ENCODE data around the gene EPS8. TPM values are rescaled to one million over a fixed set of nuclear protein-coding genes. Genes with fewer than 3 reads are reported as not detected.

EPS8 gene
- total and polyA plus RNA-seq, 2 experiments from 2014 or later = 43.1 to 83.2 TPM

DNA sequence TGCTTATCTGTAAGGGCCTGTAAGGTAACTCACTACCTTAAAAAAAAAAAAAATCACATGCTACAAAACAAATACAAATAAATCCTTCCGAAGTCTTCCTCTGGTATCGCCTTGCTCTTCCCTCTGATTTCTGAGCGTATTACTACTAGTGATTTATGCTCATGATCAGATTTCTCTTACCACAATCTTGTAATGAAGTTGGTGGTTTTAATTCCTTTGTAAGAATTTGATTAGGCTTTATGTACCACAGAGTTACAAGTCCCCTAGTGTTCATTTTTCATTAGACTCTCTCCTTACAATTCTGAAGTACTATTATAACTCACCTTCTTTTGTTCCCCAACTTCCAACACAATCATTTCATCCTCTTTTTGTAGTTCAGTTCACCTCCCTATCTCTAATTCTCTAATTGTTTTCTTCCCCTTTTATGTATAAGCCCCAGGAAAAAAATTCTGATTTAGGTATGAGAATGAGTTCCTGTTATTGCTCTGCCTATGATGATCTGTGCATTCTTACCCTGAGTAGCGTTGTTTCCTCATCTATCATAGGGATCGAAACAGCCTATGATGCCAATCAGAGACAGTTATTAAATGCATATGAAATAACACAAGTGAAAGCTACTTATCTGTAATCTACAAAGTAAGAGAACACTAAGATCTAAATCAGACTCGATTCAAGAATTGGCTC lies 81.5 kb downstream of the EPS8 start:
- TF ChIP-seq EZH2phosphoT487 (IDR thresholded peaks at IDR 0.05; ENCODE audit: low read depth, severe bottlenecking, unreplicated experiment) = no peak
- no peaks in the 10 kb centered on the region for H3K9me3 ChIP-seq (ENCODE audit: low read depth)
- no peaks in the 10 kb centered on the region for H3K36me3 ChIP-seq (replicated peaks; ENCODE audit: insufficient read depth, low read depth)
- no peaks in the 10 kb centered on the region for H4K20me1 ChIP-seq (ENCODE audit: insufficient read depth, poor library complexity, severe bottlenecking)
- no peaks in the 10 kb centered on the region for H3K9me2 ChIP-seq (replicated peaks; ENCODE audit: insufficient read depth)
- no peak for DNase-seq (ENCODE audit: low spot score)
- WGBS (ENCODE audit: low lambda C conversion rate, missing lambda C conversion rate) = 94% methylated on average over 6 of the region's 6 CpGs
- no peak overlapping the region for H2AFZ ChIP-seq
- no peak overlapping the region for H3K27ac ChIP-seq
- peaks cover 16% of the 10 kb centered on the region for H3K4me1 ChIP-seq (ENCODE audit: insufficient read depth)
- no peak overlapping the region for H3K4me2 ChIP-seq
- H3K79me2 ChIP-seq = peaks cover 83% of the 10 kb centered on the region
- H3K4me3 ChIP-seq = no peak overlapping the region
- H3K27me3 ChIP-seq = no peaks in the 10 kb centered on the region

DNA sequence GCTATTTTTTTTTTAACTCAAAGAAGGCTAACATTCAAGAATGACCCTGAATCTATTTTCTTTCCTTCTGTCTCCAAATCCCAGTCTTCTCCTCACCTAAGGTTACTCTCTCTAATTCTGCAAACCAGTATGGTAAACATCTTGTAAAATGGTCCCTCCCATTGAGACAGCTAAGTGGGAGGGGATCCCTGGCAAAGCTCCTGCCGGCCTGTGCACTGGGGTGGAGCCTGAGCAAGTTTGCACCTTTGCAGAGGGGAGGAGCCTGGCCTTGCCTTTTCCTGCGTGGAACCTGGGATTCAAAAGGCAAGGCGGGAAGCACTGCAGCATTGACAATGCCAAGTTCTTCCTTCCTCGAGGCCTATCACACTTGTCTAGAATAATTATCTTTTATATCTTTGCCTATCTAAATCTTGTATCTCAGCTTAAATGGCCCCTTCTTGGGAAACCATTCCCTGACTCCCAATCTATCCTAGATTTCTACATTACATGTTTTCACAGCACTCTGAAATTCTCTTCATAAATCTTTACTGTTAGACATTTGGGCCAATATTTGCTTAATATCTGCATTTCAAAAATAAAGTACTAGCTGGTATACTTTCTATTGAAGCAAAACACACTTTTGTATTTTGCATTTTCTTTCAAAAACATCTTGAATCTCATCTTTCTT lies 83.0 kb downstream of the EPS8 start:
- TF ChIP-seq, protein P1, sequence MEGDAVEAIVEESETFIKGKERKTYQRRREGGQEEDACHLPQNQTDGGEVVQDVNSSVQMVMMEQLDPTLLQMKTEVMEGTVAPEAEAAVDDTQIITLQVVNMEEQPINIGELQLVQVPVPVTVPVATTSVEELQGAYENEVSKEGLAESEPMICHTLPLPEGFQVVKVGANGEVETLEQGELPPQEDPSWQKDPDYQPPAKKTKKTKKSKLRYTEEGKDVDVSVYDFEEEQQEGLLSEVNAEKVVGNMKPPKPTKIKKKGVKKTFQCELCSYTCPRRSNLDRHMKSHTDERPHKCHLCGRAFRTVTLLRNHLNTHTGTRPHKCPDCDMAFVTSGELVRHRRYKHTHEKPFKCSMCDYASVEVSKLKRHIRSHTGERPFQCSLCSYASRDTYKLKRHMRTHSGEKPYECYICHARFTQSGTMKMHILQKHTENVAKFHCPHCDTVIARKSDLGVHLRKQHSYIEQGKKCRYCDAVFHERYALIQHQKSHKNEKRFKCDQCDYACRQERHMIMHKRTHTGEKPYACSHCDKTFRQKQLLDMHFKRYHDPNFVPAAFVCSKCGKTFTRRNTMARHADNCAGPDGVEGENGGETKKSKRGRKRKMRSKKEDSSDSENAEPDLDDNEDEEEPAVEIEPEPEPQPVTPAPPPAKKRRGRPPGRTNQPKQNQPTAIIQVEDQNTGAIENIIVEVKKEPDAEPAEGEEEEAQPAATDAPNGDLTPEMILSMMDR (IDR thresholded peaks at IDR 0.05; ENCODE audit: poor library complexity) = no peak
- no peak for TF ChIP-seq EZH2phosphoT487 (IDR thresholded peaks at IDR 0.05; ENCODE audit: low read depth, severe bottlenecking, unreplicated experiment)
- TF ChIP-seq EZH2 (IDR thresholded peaks at IDR 0.05; ENCODE audit: borderline replicate concordance) = no peak
- WGBS (ENCODE audit: low lambda C conversion rate, missing lambda C conversion rate) = 61% methylated on average over 4 of the region's 4 CpGs
- Histone ChIP-seq H3K9me3 (ENCODE audit: low read depth) (no peaks in the 10 kb centered on the region), H3K27me3 (no peaks in the 10 kb centered on the region), H3K79me2 (peaks cover 69% of the 10 kb centered on the region), H3K4me3 (no peak overlapping the region), H2AFZ (no peak overlapping the region), H4K20me1 (ENCODE audit: insufficient read depth, poor library complexity, severe bottlenecking) (no peaks in the 10 kb centered on the region), H3K4me1 (ENCODE audit: insufficient read depth) (peaks cover 16% of the 10 kb centered on the region), H3K36me3 (replicated peaks; ENCODE audit: insufficient read depth, low read depth) (no peaks in the 10 kb centered on the region), H3K4me2 (no peak overlapping the region), H3K27ac (no peak overlapping the region), H3K9me2 (replicated peaks; ENCODE audit: insufficient read depth) (no peaks in the 10 kb centered on the region)
- DNase-seq (ENCODE audit: low spot score) = no peak

DNA sequence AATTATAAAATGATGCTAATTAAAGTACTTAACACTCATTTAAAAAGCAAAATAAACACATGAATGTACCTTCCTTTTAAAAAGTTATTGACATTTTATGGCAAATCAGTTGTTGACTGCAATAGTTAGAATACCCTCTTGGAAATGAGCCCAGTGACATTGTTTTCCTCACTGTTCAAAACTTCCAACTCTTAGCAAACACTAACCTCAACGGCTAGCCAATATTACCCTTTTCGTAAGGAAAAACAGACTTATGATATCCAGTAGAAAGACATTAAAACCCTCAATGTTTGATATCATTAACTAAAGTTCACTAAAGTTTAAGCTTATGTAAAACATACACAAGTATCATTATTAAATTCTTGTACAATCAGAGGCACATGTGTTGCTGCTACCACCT lies 83.6 kb downstream of the EPS8 start:
- Histone ChIP-seq H3K36me3 (replicated peaks; ENCODE audit: insufficient read depth, low read depth) (no peaks in the 10 kb centered on the region), H2AFZ (no peak overlapping the region), H3K4me3 (no peak overlapping the region), H3K4me1 (ENCODE audit: insufficient read depth) (peaks cover 16% of the 10 kb centered on the region), H3K27ac (no peak overlapping the region), H3K9me2 (replicated peaks; ENCODE audit: insufficient read depth) (no peaks in the 10 kb centered on the region), H3K79me2 (peaks cover 64% of the 10 kb centered on the region), H3K4me2 (no peak overlapping the region), H3K27me3 (no peaks in the 10 kb centered on the region), H3K9me3 (ENCODE audit: low read depth) (no peaks in the 10 kb centered on the region), H4K20me1 (ENCODE audit: insufficient read depth, poor library complexity, severe bottlenecking) (no peaks in the 10 kb centered on the region)
- TF ChIP-seq EZH2 (IDR thresholded peaks at IDR 0.05; ENCODE audit: borderline replicate concordance) (no peak), EZH2phosphoT487 (IDR thresholded peaks at IDR 0.05; ENCODE audit: low read depth, severe bottlenecking, unreplicated experiment) (no peak)
- TF ChIP-seq, protein P1 (IDR thresholded peaks at IDR 0.05; ENCODE audit: poor library complexity) = no peak
- 91% methylated on average over 2 of the region's 2 CpGs for WGBS (ENCODE audit: low lambda C conversion rate, missing lambda C conversion rate)
- DNase-seq (ENCODE audit: low spot score) = no peak

DNA sequence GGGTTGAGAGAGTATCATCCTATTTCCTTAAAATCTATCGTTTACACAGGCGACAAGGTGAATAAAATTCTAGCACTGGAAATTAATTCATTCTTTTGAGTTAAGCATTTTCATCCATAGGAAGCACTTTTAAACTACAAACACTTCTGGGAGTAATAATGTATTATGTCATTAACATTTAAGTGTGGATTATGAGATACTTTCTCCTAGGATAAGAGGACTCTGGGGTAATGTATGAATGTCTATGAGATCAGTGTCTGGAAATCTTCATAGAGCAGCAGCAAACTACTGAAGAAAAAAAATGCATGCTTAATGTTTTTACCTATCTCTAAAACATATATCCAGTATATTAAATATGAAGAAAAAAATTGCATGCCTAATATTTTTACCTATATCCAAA lies 86.9 kb downstream of the EPS8 start:
- H2AFZ ChIP-seq = no peak overlapping the region
- H3K9me2 ChIP-seq (replicated peaks; ENCODE audit: insufficient read depth) = no peaks in the 10 kb centered on the region
- H3K27me3 ChIP-seq = no peaks in the 10 kb centered on the region
- WGBS (ENCODE audit: low lambda C conversion rate, missing lambda C conversion rate) = 95% methylated on average over 2 of the region's 2 CpGs
- no peaks in the 10 kb centered on the region for H3K36me3 ChIP-seq (replicated peaks; ENCODE audit: insufficient read depth, low read depth)
- H3K4me3 ChIP-seq = no peak overlapping the region
- no peaks in the 10 kb centered on the region for H3K9me3 ChIP-seq (ENCODE audit: low read depth)
- H3K79me2 ChIP-seq = peaks cover 62% of the 10 kb centered on the region
- peaks cover 3% of the 10 kb centered on the region for H3K4me1 ChIP-seq (ENCODE audit: insufficient read depth)
- peak overlapping the region; percentile 2 for H3K4me2 ChIP-seq
- H3K27ac ChIP-seq = peak overlapping the region; percentile 25
- no peaks in the 10 kb centered on the region for H4K20me1 ChIP-seq (ENCODE audit: insufficient read depth, poor library complexity, severe bottlenecking)
- DNase-seq (ENCODE audit: low spot score) = no peak
- no peak for TF ChIP-seq EZH2phosphoT487 (IDR thresholded peaks at IDR 0.05; ENCODE audit: low read depth, severe bottlenecking, unreplicated experiment)
- TF ChIP-seq, protein P1 (IDR thresholded peaks at IDR 0.05; ENCODE audit: poor library complexity) = no peak
- TF ChIP-seq EZH2 (IDR thresholded peaks at IDR 0.05; ENCODE audit: borderline replicate concordance) = no peak
